Measurements from ENCODE around the gene SAMD14.

Gene SAMD14

GRCh38 chr17:50075446-50076032, 54.4 kb downstream of the SAMD14 start:
- no peak overlapping the region for H3K27ac ChIP-seq
- TF ChIP-seq ZFX (IDR thresholded peaks at IDR 0.05; ENCODE audit: borderline replicate concordance) (no peak), CTCF (IDR thresholded peaks at IDR 0.05) (no peak)

GRCh38 chr17:50074227-50074626, 55.7 kb downstream of the SAMD14 start:
- TF ChIP-seq ZFX (IDR thresholded peaks at IDR 0.05; ENCODE audit: borderline replicate concordance) (no peak), CTCF (IDR thresholded peaks at IDR 0.05) (no peak)
- H3K27ac ChIP-seq: no peak overlapping the region

GRCh38 chr17:50072925-50073324, 57.0 kb downstream of the SAMD14 start:
- no peak overlapping the region for H3K27ac ChIP-seq
- TF ChIP-seq CTCF (IDR thresholded peaks at IDR 0.05) (no peak), ZFX (IDR thresholded peaks at IDR 0.05; ENCODE audit: borderline replicate concordance) (no peak)

- H3K27ac ChIP-seq: no peak overlapping the region
- TF ChIP-seq ZFX (IDR thresholded peaks at IDR 0.05; ENCODE audit: borderline replicate concordance) (no peak), CTCF (IDR thresholded peaks at IDR 0.05) (no peak)
These were observed 57.8 kb downstream of the SAMD14 start for GRCh38 chr17:50072130-50072529.

GRCh38 chr17:50071692-50072091, 58.3 kb downstream of the SAMD14 start:
- H3K27ac ChIP-seq: no peak overlapping the region
- TF ChIP-seq CTCF (IDR thresholded peaks at IDR 0.05): no peak
- TF ChIP-seq ZFX (IDR thresholded peaks at IDR 0.05; ENCODE audit: borderline replicate concordance): no peak

GRCh38 chr17:50070908-50071680, 58.9 kb downstream of the SAMD14 start:
- no peak for TF ChIP-seq ZFX (IDR thresholded peaks at IDR 0.05; ENCODE audit: borderline replicate concordance)
- TF ChIP-seq CTCF (IDR thresholded peaks at IDR 0.05): no peak
- H3K27ac ChIP-seq: no peak overlapping the region

GRCh38 chr17:50067996-50068395, 62.0 kb downstream of the SAMD14 start:
- no peak overlapping the region for H3K27ac ChIP-seq
- no peak for TF ChIP-seq ZFX (IDR thresholded peaks at IDR 0.05; ENCODE audit: borderline replicate concordance)
- TF ChIP-seq CTCF (IDR thresholded peaks at IDR 0.05): no peak

Measured in 22Rv1 (cell line).